HG02973 (cell line): ENCODE results near the gene SLCO2B1.

ENCODE experiments used
- ATAC-seq: cut with Tn5 transposase; IDR thresholded peaks from one replicate; pipeline ENCODE4 v1.9.1; 2021; ENCODE audit warnings: moderate library complexity; ENCODE audit not compliant: unreplicated experiment

SLCO2B1 gene

DNA sequence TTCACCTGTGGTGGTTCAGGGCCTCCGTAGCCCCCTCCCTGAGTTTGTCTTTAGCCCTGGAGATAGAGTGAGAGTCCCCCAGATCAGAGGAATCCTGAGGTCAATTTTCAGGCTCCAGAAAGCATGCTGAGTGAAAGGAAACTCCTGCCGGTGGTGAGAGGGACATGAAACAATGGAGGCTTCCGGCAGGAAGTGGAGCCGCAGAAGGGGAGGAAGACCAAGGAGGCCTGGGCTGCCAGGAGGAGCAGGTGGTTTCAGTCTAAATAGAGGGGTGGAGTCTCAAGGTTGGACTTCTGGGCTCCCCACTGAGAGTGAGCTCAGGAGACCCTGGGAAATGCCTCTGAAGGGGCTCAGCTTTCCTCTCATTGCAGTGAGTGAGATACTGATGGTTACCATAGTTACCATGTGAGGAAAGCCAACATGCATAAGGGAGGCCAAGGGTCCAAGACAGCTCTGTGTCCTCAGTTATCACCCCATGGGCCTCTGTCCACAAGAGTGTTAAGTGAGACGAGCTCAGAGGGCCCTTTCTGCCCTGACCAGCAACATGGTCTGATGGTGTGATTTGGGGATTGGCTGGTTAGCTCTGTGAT lies 10.7 kb downstream of the SLCO2B1 start:
- no peak for ATAC-seq

DNA sequence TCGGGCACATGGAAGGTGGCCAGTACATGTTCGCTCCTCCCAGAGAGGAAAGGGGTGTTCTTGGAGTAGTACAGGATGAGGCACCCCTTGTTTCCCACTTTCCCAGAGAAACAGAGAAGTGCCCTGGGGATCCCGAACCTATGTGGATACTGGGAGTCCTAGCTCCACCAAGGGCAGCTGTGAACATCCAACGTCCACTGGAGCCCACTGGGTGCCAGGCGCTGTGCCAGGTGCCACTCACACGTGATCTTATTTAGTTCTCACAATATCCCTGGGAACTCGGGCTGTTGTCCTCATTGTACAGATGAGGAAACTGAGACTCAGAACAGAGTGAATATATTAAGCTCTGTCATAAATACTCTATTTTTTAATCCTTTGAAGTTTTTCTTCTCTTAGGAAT lies 12.0 kb downstream of the SLCO2B1 start:
- ATAC-seq = no peak

DNA sequence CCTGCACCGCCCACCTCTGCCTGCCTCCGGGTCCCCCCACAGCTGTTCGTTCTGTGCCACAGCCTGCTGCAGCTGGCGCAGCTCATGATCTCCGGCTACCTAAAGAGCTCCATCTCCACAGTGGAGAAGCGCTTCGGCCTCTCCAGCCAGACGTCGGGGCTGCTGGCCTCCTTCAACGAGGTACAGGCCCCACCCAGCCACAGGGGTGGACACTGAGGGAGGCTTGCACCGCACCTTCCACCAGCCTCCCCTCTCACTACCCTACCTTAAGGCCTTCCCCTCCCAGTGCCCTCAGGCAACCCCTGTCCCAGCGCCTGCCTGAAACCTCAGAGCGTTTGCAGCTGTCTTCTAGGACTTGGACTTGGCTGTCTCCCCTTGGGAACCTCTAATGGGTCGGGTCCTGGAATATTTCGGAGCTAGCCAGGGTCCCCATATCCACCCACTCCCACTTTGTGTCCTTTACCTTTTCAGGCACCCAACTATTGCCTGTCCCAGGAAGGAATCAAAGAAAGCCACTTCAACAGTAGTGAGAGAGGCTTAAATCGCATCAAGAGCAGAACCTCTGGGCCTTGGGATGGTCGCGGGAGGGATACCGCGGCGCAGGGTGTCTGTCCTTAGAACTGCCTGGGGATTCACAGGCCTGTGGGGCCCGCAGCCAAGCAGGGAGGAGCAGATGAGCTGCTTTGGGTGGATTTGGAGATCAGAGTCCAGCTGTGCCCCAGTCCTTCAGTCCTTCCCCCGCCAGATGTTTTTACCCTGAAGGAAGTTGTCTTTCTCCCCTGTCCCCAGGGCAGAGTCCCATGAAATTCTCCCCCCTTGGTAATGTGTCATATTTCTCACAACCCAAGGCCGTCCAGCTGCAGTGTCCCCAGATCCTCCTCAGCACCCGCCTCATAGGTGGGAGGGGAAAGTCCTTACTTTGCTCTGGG lies 13.3 kb downstream of the SLCO2B1 start:
- no peak for ATAC-seq

DNA sequence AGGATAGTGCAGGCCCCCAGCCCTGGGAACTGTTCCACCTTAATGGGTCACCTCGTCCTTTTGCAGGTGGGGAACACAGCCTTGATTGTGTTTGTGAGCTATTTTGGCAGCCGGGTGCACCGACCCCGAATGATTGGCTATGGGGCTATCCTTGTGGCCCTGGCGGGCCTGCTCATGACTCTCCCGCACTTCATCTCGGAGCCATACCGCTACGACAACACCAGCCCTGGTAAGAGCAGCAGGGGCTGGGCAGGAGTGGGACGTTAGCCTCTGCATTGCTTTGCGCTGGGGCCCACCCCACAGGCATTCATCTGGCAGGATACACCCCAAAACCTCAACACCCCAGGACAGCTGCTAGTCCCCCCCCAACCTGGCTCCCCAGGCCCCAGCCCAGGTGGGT lies 14.8 kb downstream of the SLCO2B1 start:
- no peak for ATAC-seq

DNA sequence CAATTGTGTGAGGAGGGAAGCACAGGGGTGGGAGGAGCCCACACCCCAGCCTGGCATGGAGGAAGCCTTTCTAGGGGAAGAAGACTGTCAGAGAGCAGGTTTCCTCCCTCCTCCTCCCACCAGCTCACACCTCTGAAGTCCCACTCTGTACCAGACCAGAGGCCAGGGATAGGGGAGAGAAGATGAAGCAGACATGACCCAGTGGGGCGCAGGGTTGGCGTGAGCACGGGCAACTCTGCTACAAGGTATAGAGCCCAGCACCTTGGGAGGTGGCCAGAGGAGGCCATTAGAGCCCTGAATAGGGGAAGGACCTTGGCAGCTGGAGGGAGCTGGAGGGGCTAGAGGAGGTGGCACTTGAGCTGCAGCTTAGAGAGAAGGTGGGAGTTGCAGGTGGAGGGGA lies 15.9 kb downstream of the SLCO2B1 start:
- no peak for ATAC-seq

DNA sequence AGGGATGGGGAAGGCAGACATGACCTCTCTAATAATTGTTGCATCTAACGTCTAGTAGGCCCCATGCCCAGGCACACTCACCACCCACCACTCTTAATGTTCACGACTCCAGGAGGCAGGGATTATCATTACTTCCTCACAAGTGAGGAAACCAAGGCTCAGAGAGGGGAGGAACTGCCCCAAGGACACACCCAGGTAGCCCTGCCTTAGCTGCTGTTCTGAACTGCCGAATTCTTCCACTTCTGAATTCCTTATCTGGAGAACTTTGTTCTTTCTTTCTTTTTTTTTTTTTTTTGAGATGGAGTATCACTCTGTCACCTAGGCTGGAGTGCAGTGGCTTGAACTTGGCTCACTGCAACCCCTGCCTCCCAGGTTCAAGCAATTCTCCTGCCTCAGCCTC lies 16.7 kb downstream of the SLCO2B1 start:
- ATAC-seq = no peak

DNA sequence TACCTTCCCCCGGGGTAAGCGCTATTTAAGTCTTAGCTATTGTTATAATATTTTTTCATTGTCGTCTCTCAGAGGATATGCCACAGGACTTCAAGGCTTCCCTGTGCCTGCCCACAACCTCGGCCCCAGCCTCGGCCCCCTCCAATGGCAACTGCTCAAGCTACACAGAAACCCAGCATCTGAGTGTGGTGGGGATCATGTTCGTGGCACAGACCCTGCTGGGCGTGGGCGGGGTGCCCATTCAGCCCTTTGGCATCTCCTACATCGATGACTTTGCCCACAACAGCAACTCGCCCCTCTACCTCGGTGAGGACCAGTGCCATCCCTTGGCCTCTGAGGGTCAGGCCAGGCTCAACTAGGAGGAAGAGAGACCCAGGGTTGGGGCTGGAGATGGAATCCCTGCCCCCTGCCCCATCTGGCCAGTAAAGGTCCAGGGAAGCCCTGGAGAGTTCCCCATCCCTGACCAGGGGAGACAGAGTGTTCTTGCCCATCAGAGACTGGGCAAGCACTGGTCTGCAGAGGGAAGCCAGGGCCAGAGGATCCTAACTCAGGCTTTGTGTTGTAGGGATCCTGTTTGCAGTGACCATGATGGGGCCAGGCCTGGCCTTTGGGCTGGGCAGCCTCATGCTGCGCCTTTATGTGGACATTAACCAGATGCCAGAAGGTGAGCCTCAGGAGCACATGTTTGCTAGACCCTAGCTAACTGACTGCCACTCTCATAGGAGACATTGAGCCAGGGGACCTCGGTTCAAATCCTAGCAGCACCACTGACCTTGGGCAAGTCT lies 18.4 kb downstream of the SLCO2B1 start:
- ATAC-seq = no peak

DNA sequence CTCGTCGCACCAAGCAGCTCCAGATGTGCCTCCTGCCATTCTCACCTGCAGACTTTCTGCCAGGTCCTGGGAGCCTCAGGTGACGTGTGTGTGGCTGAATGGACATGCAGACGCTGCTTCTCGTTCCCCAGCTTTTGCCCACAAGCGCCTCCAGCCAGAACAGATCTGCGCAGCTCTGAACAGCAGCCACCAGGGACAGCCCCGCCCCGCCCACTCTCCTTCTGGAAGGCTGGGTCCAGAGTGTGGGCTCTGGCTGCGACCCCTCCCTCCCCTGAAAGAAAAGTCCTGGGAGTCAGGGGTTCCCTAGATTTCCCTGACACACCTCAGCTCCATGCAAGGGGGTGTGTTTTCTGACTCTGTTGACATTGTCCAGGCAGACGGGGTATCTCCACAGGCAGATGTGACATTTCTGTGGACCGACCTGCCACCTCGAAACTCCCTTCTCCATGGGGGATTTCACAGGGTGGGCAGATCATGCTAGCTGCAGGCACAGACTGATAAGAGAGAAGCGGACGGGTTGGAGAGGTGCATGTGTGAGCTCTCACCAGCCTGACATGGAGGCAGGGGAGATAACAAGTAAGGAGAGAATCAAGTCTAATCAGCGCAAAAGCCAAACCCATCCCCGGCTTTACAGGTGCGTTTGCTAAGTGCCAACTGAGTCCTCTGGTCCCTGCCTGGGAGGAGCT lies 19.8 kb downstream of the SLCO2B1 start:
- ATAC-seq = no peak

DNA sequence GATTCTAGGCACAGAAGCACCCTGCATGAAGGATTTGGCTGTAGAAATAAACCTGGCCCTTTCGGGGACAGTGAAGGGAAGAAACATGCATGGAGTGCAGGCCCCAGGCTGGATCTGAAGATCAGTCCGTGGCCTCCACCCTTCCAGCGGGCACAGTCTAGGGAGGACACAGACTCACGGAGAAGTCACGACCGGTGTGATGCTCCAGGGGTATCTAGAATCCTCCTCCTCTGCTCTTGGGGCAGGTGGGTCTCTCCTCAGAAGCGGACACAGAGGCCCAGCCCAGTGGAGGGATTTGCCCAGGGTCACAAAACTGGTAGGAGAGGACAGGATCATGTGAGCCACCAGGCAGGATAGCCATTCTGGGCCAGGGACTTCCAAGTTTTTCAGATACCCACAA lies 22.4 kb downstream of the SLCO2B1 start:
- no peak for ATAC-seq

DNA sequence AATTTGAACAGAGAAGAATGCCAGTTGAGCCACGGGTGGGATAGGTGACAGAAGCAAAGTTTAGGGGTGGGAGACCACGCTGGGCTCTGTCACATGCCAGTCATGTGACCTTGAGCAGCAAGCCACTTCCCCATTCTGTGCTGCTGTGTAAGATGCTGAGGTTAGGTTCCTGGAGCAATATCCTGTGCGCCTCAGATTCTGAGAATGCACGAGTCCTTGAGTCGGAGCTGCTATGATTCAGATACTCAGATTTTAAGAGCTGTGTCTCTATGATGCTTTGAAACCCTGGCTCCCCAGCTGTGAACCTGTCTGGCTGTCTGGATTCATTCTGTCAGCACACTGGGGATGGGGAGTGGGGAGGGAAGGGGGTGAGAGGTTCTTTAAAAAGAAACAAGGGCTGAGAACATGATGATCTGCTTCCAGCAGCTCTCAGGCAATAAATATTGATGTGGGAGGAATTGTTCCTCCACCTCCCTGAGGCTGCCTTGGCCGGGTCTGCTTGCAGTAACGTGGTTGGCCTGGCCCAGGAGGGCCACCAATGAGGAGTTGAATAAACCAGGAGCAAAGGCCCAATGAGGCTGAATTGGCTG lies 24.0 kb downstream of the SLCO2B1 start:
- ATAC-seq = no peak

DNA sequence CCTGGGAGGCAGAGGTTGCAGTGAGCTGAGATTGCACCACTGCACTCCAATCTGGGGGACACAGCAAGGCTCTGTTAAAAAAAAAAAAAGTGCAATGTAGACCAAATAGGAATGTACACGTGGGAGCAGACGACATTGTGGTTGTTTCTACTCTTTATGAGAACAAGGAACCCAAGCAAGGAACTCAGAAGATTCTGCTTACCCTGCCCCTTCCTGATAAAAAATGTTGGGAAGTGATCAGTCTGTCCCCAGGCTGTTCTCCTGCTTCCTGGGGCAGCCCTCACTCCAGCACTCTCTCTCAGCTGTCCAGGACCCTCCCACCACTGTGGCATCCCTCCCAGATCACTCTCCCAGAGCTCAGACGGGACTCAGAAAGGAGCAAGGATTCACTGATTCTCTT lies 31.8 kb downstream of the SLCO2B1 start:
- no peak for ATAC-seq

DNA sequence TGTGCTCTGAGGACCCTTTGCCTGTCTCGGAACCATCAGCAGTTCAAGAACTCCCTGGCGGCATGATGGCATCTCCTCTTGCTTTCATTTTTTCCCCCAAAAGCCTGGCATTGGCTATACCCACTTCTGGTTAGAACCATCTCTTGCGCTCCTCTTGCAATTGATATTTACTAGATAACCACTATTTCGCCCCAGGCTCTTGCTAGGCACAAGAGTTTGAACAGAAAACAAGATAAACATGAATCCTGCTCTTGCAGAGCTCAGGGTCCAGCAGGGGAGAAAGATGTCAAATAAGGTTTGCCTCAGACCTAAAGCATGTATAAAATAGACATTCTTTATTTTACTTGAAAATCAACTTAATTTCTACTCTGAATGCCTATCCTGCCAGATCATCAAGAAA lies 33.1 kb downstream of the SLCO2B1 start:
- ATAC-seq = no peak

DNA sequence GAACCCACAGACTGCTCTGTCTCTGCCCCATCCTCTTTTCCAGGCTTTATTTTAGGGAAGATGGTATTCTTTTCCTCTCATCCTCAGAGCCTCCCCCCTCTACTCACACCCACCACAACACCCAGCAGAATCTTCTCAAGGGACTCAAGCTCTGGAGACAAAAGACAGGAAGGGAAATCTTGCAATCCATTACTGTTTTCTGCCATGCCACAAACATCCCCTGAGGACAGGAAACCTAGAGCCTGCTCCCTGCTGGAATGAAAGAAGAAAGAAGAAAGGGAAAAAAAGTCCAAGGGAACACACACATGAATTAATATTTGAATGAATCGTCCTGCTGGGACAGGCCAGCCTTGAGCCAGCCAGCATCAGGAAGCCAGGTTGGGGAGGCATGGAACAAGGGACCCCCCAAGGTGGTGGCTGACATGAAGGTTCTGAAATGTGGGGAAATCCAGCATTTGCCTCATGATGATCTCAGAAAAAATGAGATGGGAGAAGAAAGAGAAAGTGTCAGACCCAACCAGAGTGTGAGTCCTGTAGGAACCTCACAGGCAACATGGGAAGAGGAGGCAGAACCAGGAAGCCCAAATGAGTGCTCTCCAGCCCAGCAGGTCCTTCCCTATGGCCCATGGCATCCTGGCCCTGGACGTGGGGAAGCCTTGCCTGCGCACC lies 34.0 kb downstream of the SLCO2B1 start:
- ATAC-seq = no peak

DNA sequence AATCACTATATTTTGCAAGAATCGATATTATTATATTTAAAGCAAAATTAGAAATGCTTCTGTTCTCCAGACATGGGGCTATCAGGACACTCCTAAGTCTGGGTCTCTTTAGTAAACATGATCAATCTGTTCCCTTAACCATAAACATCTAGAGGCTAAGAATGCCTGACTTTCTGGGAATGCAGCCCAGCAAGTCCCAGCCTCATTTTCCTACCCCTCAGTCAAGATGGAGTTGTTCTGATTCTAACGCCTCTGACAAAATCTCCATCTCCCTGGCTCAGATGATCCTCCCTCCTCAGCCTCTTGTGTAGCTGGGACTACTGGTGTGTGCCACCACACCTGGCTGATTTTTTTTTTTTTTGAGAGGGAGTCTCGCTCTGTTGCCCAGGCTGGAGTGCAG lies 35.0 kb downstream of the SLCO2B1 start:
- ATAC-seq = no peak

DNA sequence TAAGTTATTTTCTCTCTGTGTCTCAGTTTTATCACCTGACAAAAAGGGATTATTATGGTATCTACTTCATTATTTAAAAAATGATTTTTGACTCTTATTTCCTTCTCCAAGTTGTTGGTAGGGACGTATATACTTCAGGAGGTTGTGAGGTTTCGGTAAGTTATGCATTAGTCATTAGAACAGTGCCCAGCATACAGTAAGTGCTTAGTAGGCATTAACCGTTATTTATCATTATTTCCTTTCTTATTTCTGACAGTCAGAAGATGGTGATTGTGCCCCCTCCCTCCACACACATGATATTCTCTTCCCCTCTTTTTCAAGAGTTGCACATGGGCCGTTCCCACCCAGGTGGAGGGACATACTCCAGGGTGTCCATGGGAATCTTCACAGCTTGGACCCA lies 36.1 kb downstream of the SLCO2B1 start:
- no peak for ATAC-seq

DNA sequence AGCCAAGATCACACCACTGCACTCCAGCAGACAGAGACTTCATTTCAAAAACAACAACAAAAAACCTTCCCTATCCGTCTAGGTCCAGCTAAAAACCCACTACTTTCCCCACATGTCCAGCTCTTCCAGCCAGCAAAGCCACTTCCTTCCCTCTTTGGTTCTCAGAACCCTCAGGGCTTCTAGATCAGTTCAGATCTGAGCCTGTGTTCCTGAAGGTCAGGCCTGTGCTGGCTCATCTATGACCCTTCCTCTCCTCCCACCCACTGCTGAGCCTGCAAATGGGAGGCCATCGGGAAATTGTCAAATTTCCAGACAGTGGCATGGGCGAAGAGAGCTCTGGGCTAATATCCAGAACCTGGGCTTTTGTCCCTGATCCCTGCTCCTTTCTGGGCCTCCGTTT lies 37.8 kb downstream of the SLCO2B1 start:
- ATAC-seq = no peak

DNA sequence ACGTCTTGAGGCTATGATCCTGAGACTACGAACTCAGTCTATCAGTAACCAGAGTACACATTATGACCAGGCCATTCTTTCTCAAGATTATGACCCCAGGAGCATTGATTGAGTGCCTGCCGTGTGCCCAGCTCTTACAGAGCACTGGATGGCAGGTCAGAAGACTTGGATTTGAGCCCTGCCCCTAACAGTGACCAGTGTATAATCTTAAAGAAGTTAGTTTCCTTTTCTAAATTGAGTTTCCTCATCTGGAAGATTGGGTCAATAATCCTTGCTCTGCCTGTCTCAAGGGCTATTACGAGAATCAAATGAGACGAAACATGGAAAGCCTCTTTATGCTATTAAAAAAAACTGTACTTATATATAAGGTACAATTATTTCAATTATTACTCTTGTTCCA lies 38.2 kb downstream of the SLCO2B1 start:
- ATAC-seq = no peak

DNA sequence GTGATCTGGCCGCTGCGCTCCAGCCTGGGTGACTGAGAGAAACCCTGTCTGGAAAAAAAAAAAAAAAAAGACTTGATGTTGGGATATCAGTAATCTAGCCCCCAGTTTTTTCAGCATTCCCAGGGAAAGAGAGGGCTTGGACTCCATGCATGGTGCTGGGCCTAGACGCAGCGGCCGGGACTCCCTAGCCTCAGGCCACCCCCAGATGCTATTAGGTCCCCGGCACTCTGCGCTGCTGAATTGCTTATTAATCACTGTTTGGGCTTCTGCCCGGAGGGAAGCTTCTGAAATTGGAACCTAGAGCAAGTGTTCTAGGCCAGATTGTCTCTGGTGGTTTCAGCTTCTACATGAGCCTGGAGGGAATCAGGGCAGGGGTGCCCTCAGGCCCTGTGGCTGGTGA lies 39.0 kb downstream of the SLCO2B1 start:
- ATAC-seq = no peak

DNA sequence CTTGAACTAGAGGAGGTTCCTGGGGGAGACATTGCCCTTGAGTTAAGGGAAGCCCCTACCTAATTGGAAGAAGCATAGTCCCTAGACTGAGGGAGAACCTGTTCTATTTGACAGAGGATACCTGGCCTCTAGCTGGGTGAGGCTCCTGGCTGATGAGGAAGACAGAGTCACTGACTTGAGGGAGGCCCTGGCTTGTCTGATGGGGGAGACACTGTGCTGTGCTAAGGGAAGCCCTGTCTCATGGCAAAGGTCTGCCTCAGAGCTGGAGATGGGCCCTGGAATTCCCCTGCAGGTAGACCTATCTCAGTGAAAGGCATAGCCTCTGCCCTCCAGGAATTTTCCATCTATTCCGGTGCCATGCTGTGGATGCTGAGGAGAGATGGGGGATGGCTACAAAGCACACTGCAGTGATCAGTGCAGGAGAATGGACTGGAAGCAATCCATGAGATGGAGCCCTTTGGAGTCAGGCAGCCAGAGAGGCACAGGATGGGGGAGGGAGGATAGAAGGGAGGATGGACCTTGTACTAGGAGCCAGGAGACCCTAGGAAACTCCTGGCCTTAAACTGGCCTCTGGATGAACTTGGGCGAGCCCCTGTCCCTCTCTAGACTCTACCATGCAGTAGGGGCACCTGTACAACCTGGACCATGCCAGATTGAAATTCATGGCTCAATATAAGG lies 39.9 kb downstream of the SLCO2B1 start:
- ATAC-seq = no peak

DNA sequence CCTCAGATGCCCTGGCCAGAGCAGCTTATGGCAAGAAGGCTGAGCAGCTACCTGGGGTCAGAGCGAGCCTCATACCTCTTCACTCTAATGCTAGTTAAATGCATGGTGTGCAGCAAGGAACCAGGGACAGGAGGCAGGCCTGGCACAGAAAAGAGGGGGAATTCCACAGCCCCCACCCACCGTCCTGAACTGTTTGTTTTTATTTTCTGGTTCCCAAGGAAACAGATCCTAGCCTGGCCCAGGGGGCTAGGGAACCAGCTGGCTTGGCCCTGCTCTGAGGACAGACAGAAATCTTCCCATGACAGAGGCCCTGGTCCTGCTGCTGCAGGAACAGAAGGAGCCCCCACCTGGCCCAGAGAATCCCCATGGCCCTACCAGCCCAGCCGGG lies 40.4 kb downstream of the SLCO2B1 start:
- ATAC-seq = no peak
